B cell (primary cell): ENCODE measurements around the gene NFKBIZ. TPM values are rescaled to one million over a fixed set of nuclear protein-coding genes. Genes with fewer than 3 reads are reported as not detected.

Experiments
- ATAC-seq: fragments of 200-7000 bp; cut with Tn5 transposase; one replicate; pipeline ENCODE4 v1.10.0; 2021; ENCODE audit warnings: low read depth, mild to moderate bottlenecking, moderate number of reproducible peaks, moderate library complexity
- CTCF ChIA-PET: fragments of 350-600 bp; sonication (Branson Sonifier 250); formaldehyde crosslinking; loops from one replicate; lab custom pipeline; 2021; ENCODE audit warnings: antibody characterized with exemption, inconsistent platforms; lab: Charles Lee
- POLR2A ChIA-PET: fragments of 350-600 bp; sonication (Branson Sonifier 250); formaldehyde crosslinking; loops from one replicate; lab custom pipeline; 2021; ENCODE audit warnings: antibody characterized with exemption; lab: Charles Lee
- DNase-seq: peaks from one replicate; pipeline ENCODE4 v3.0.0; 2013
- H2AFZ ChIP-seq: 2 replicates; pipeline ENCODE4 v1.6.1; 2012; ENCODE audit warnings: mild to moderate bottlenecking, low read depth, low read length; ENCODE audit not compliant: insufficient read depth, poor library complexity, severe bottlenecking
- H3K27ac ChIP-seq, 2 donors: 1 replicate in 1 of 2; 2 replicates in 1 of 2; pipeline ENCODE4 v1.5.1; 2012 to 2013; ENCODE audit warnings: low read length in 2 of 2, mild to moderate bottlenecking in 2 of 2, moderate library complexity in 1 of 2
- H3K27me3 ChIP-seq, 4 experiments: fragments of 200-600 bp in 1 of 4; sonication (generic) in 1 of 4; replicated peaks in 1 of 4; 1 replicate in 2 of 4; 2 replicates in 2 of 4; pipeline versions ENCODE4 v1.6.1 to v1.7.0; 2013 to 2016; ENCODE audit warnings: low read length in 3 of 4, mild to moderate bottlenecking in 2 of 4, mixed read lengths in 1 of 4, moderate library complexity in 1 of 4; ENCODE audit not compliant: insufficient read depth in 4 of 4, control insufficient read depth in 3 of 4; ENCODE audit errors: control extremely low read depth in 1 of 4
- H3K36me3 ChIP-seq, 2 experiments: replicated peaks in 1 of 2; 1 replicate in 1 of 2; 2 replicates in 1 of 2; pipeline versions ENCODE4 v1.6.1 to v1.7.1; 2013; ENCODE audit warnings: low read length in 1 of 2; ENCODE audit not compliant: insufficient read depth in 2 of 2, control insufficient read depth in 1 of 2; ENCODE audit errors: control extremely low read depth in 1 of 2, extremely low read depth in 1 of 2
- H3K4me1 ChIP-seq, 2 donors: fragments of 200-600 bp in 1 of 2; sonication (generic) in 1 of 2; 1 replicate in 1 of 2; 2 replicates in 1 of 2; pipeline versions ENCODE4 v1.5.1 to v1.6.1; 2013 to 2017; ENCODE audit warnings: low read length in 2 of 2; ENCODE audit not compliant: control insufficient read depth in 2 of 2, insufficient read depth in 2 of 2
- H3K4me2 ChIP-seq: replicated peaks from 2 replicates; pipeline ENCODE3; 2012; ENCODE audit warnings: mild to moderate bottlenecking, low read depth, low read length; ENCODE audit not compliant: poor library complexity, severe bottlenecking
- H3K4me3 ChIP-seq, 5 experiments: fragments of 200-600 bp in 1 of 5; sonication (generic) in 1 of 5; 1 replicate in 3 of 5; 2 replicates in 2 of 5; pipeline versions ENCODE4 v1.5.1 to v1.7.0; 2011 to 2016; ENCODE audit warnings: low read length in 4 of 5, mild to moderate bottlenecking in 4 of 5, low read depth in 2 of 5, control low read depth in 1 of 5, moderate library complexity in 1 of 5; ENCODE audit not compliant: insufficient read depth in 1 of 5; ENCODE audit errors: control extremely low read depth in 1 of 5, extremely low read depth in 1 of 5
- H3K79me2 ChIP-seq: fragments of 200-600 bp; sonication (generic); one replicate; pipeline ENCODE4 v1.6.0; 2016; ENCODE audit warnings: low read length; ENCODE audit not compliant: control insufficient read depth, insufficient read depth
- H3K9ac ChIP-seq: fragments of 200-600 bp; sonication (generic); 2 replicates; pipeline ENCODE4 v1.6.1; 2017; ENCODE audit warnings: mild to moderate bottlenecking, low read length, moderate library complexity
- H3K9me3 ChIP-seq, 3 donors: one replicate each; pipeline versions ENCODE4 v1.6.1 to v1.7.1; 2013; ENCODE audit warnings: low read length in 2 of 3; ENCODE audit not compliant: control insufficient read depth in 2 of 3, insufficient read depth in 1 of 3; ENCODE audit errors: control extremely low read depth in 1 of 3
- H4K20me1 ChIP-seq: 2 replicates; pipeline ENCODE4 v1.6.0; 2012; ENCODE audit warnings: mild to moderate bottlenecking, low read length; ENCODE audit not compliant: insufficient read depth, control insufficient read depth, poor library complexity, severe bottlenecking
- H3K27ac Mint-ChIP-seq: one replicate; pipeline ENCODE4 v1.8.0; 2021; ENCODE audit warnings: mixed read lengths
- H3K27me3 Mint-ChIP-seq: one replicate; pipeline ENCODE4 v1.8.0; 2021; ENCODE audit warnings: mixed read lengths
- H3K4me1 Mint-ChIP-seq: one replicate; pipeline ENCODE4 v1.8.0; 2021; ENCODE audit warnings: mixed read lengths
- H3K4me3 Mint-ChIP-seq: one replicate; pipeline ENCODE4 v1.8.0; 2021; ENCODE audit warnings: mixed read lengths
- H3K9me3 Mint-ChIP-seq: one replicate; pipeline ENCODE4 v1.8.0; 2022; ENCODE audit warnings: mixed read lengths; ENCODE audit not compliant: insufficient read depth
- EZH2 ChIP-seq: IDR thresholded peaks from 2 replicates; pipeline ENCODE4 v1.6.1; 2012; ENCODE audit warnings: borderline replicate concordance, low read depth, mild to moderate bottlenecking, moderate library complexity, low read length; ENCODE audit not compliant: insufficient read depth, poor library complexity, severe bottlenecking
- WGBS: methylation state at CpG from one replicate; pipeline ENCODE4 v1.1.5; 2013; ENCODE audit warnings: missing lambda C conversion rate; ENCODE audit not compliant: insufficient coverage; 5-methylcytosine and 5-hydroxymethylcytosine counted together
- intact Hi-C: fragments of 100-400 bp; cut with micrococcal nuclease; formaldehyde crosslinking; loops from one replicate; pipeline ENCODE4 v1.10.0; 2022
- polyA plus RNA-seq: library from polyadenylated mRNA; depleted of rRNA; stranded (reverse); fragments of >200 nt; gene quantifications from 2 replicates; pipeline ENCODE4 v1.2.3, GENCODE V29; 2012
- total RNA-seq, 2 donors: library from RNA; stranded (reverse); fragments of 120-200 nt in 1 of 2; gene quantifications; 1 replicate in 1 of 2; 2 replicates in 1 of 2; pipeline versions ENCODE4 v1.2.3 to v1.2.4, GENCODE V29; 2013 to 2022
- TF ChIP-seq, protein P1 (sequence below): fragments of 200-600 bp; IDR thresholded peaks from one replicate; pipeline ENCODE4 v1.8.0; 2022; ENCODE audit warnings: antibody characterized with exemption, mild to moderate bottlenecking

Gene NFKBIZ
- total and polyA plus RNA-seq, 2 donors (not counting 1 experiment from before 2014, with no cell fraction given): 114 to 157 TPM

DNA sequence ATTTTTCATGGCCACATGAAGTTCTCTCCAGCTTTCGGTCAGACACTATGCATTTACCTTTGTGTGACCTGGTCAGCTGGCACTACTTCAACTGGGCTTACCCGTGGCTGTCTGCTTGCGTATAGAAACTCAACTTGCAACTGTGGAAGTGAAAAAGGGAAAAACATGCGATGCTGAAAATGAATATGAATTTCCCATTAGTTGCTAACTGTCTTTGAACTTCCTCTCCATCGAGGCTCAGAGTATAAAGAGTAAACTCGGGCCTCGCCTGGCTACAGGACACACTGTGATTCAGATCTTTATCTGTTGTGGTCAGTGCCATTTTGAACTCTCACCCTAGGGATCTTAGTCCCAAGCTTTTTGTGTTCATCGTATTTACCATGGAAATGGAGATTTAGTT, 26.8 kb downstream of the NFKBIZ start:
- no peak for ATAC-seq
- POLR2A ChIA-PET: interaction anchor here (0.7 to 1.0 kb wide), 2 partner anchors 15 to 306 kb away, joined by 3 to 6 read pairs; no protein-coding TSS in a partner anchor
- CTCF ChIA-PET: interaction anchor here (1.2 to 2.4 kb wide), 2 partner anchors 41 to 349 kb away, joined by 3 to 6 read pairs; no protein-coding TSS in a partner anchor

DNA sequence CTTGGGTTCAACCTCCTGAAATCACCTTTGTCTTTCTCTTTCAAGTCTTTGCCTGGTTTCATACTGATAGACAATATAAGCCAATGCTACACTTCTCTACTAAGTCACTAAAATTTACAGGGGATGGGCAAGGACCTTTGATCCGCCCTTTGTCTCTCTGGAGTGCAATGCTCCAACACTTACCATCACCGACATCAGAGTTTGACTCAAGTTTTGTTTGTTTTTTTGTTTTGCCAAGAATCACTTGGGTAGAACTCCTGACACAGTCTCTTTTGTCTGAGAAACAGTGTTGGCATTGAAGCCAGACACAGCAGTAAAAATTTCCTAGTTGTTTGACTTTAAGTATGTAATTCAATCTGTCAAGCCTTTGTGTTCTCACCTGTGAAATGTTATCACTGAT, 29.3 kb downstream of the NFKBIZ start:
- Mint-ChIP-seq H3K27me3 (no peaks in the 10 kb centered on the region), H3K27ac (no peak overlapping the region), H3K4me1 (peaks cover 21% of the 10 kb centered on the region), H3K9me3 (no peaks in the 10 kb centered on the region), H3K4me3 (no peak overlapping the region)
- intact Hi-C loops: no loop called here
- H3K27me3 ChIP-seq: no peaks in the 10 kb centered on the region
- ATAC-seq (no peak), DNase-seq (no peak)
- CTCF ChIA-PET: no interaction called here
- no peaks in the 10 kb centered on the region for H3K79me2 ChIP-seq
- WGBS: no CpG with 5 or more reads among the region's 2 CpGs
- H3K9ac ChIP-seq: no peak overlapping the region
- H3K9me3 ChIP-seq: no peaks in the 10 kb centered on the region
- no peaks in the 10 kb centered on the region for H4K20me1 ChIP-seq
- H3K4me2 ChIP-seq: no peak overlapping the region
- POLR2A ChIA-PET: no interaction called here
- peaks cover 5 to 10% of the 10 kb centered on the region in 2 donors for H3K4me1 ChIP-seq
- H2AFZ ChIP-seq: no peak overlapping the region
- H3K36me3 ChIP-seq: no peaks in the 10 kb centered on the region
- no peak overlapping the region for H3K27ac ChIP-seq
- TF ChIP-seq, protein P1, sequence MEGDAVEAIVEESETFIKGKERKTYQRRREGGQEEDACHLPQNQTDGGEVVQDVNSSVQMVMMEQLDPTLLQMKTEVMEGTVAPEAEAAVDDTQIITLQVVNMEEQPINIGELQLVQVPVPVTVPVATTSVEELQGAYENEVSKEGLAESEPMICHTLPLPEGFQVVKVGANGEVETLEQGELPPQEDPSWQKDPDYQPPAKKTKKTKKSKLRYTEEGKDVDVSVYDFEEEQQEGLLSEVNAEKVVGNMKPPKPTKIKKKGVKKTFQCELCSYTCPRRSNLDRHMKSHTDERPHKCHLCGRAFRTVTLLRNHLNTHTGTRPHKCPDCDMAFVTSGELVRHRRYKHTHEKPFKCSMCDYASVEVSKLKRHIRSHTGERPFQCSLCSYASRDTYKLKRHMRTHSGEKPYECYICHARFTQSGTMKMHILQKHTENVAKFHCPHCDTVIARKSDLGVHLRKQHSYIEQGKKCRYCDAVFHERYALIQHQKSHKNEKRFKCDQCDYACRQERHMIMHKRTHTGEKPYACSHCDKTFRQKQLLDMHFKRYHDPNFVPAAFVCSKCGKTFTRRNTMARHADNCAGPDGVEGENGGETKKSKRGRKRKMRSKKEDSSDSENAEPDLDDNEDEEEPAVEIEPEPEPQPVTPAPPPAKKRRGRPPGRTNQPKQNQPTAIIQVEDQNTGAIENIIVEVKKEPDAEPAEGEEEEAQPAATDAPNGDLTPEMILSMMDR: no peak
- TF ChIP-seq EZH2: no peak
- no peak overlapping the region for H3K4me3 ChIP-seq

More for the DNA sequence above, 26.8 kb downstream of the NFKBIZ start:
- H3K79me2 ChIP-seq: no peaks in the 10 kb centered on the region
- no peaks in the 10 kb centered on the region for H3K9me3 Mint-ChIP-seq
- peak overlapping the region; percentile 37 for H2AFZ ChIP-seq
- no peaks in the 10 kb centered on the region for H4K20me1 ChIP-seq
- TF ChIP-seq, protein P1: no peak
- TF ChIP-seq EZH2: no peak
- no peak overlapping the region for H3K4me3 Mint-ChIP-seq
- H3K9me3 ChIP-seq: peaks cover 0 to 1% (median 0%) of the 10 kb centered on the region in 3 donors
- 33% methylated on average over 6 of the region's 8 CpGs for WGBS
- no peaks in the 10 kb centered on the region for H3K27me3 Mint-ChIP-seq
- no peak overlapping the region for H3K27ac ChIP-seq
- intact Hi-C loops: no loop called here
- peaks cover 21% of the 10 kb centered on the region for H3K4me1 Mint-ChIP-seq
- H3K9ac ChIP-seq: no peak overlapping the region
- no peaks in the 10 kb centered on the region for H3K36me3 ChIP-seq
- peak overlapping the region; percentile 28 for H3K4me2 ChIP-seq
- no peak for DNase-seq
- peak overlapping the region; percentile 56 for H3K27ac Mint-ChIP-seq
- H3K4me3 ChIP-seq: no peak overlapping the region
- H3K4me1 ChIP-seq: peaks cover 5 to 10% of the 10 kb centered on the region in 2 donors
- no peaks in the 10 kb centered on the region for H3K27me3 ChIP-seq
